ENCODE data around the gene ALAS1. TPM values are rescaled to one million over a fixed set of nuclear protein-coding genes. Genes with fewer than 3 reads are reported as not detected.
A peak's percentile ranks its signal among the peaks of the same experiment; 100 is the strongest.

ALAS1 gene
- total RNA-seq: 45.1 and 48.1 TPM in 2 replicates
- 72.1 and 76.5 TPM in 2 replicates for polyA plus RNA-seq
- polyA plus RNA-seq (2011; cell fraction: cytosol; rRNA removed): 57.5 and 62.2 TPM in 2 replicates
- 43.6 and 45.8 TPM in 2 replicates for polyA plus RNA-seq (2011; cell fraction: nucleus; rRNA removed)
- 54.3 and 54.7 TPM in 2 replicates for polyA plus RNA-seq (2012)
- 55.3 and 58.2 TPM in 2 replicates for polyA minus RNA-seq
- polyA minus RNA-seq (2011; cell fraction: cytosol; rRNA and poly(A)+ RNA removed): 26.8 TPM
- polyA minus RNA-seq (2011; cell fraction: nucleus; rRNA and poly(A)+ RNA removed): 16.0 and 16.4 TPM in 2 replicates
- Bru-seq, nascent RNA: percentile 76 among the genes with signal in this experiment
- BruChase-seq, experiment 1, labeled RNA remaining after a 6-hour chase: percentile 79 among the genes with signal in this experiment
- BruChase-seq, experiment 2, labeled RNA remaining after a 2-hour chase: percentile 81 among the genes with signal in this experiment
- long read RNA-seq, transcript ALAS1-205 (12 exons, 2,356 nt): minor isoform, 10 of 105 reads
- long read RNA-seq, transcript ALAS1-204 (11 exons, 2,125 nt): major isoform, 69 of 105 reads
- long read RNA-seq, partial matches to known transcripts: 12 of 105 reads
- long read RNA-seq, other reads (novel, unspliced or antisense): 11 of 105 reads

DNA sequence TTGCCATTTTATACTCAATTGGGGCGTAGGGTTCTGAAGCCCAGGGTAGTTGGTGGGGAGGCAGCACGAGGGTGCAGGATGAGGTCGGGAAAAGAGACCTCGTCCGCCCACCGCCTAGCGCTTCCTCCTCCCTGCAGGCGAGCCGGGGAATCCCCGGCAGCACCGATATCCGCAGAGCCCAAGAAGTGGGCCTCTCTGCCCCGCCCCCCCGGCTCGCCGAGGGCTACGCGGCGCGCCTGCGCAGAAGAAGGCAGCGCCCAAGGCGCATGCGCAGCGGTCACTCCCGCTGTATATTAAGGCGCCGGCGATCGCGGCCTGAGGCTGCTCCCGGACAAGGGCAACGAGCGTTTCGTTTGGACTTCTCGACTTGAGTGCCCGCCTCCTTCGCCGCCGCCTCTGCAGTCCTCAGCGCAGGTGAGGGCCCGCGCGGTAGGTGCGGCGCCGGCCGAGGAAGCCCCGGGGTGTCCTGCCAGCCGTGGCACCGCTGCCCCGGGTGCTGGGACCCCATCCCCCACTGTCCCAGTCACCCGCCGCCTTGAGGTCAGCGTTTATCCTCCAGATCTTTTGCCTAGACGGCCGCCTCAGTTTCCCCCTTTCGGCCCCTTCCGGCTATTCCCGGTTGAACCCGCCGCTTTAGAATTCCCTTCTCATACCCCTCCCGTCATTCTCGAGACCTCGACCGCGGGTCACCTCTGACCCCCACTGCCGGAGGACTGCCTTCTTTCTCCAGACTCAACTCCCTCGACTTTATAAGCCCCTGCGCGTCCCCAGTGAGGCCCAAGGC, at the start of gene ALAS1:
Gene ALAS1 (plus strand): TSS at position 319 of the 784 bp plus-strand sequence. CDS start 1,082 bp downstream, outside the sequence.
- intact Hi-C loops (cut with micrococcal nuclease): loop anchor here (1.0 to 5.0 kb wide), 3 partner anchors 19 to 196 kb away; partner anchors contain the start of gene POC1A

More for the DNA sequence above, at the start of gene ALAS1:
- Histone ChIP-seq H3K79me2 (ENCODE audit: control insufficient read depth, insufficient read depth, low read length) (peaks cover 15% of the 10 kb centered on the region), H3K9me3 (replicated peaks; ENCODE audit: control insufficient read depth, insufficient read depth, low read length) (no peaks in the 10 kb centered on the region), H3K36me3 (ENCODE audit: control insufficient read depth in 2 of 2, extremely low read depth in 1 of 2, insufficient read depth in 2 of 2, low read length in 2 of 2) (peaks cover 8% of the 10 kb centered on the region in 2 experiments), H3K4me2 (ENCODE audit: insufficient read depth, low read length) (peak within 1 kb of the TSS; percentile 71), H4K20me1 (replicated peaks; ENCODE audit: control insufficient read depth, extremely low read depth, insufficient read depth, low read length) (no peaks in the 10 kb centered on the region), H3K27me3 (ENCODE audit: control insufficient read depth in 2 of 2, insufficient read depth in 2 of 2, low read length in 2 of 2) (no peaks in the 10 kb centered on the region), H3K9me1 (replicated peaks; ENCODE audit: control insufficient read depth, extremely low read depth, insufficient read depth, low read length) (no peaks in the 10 kb centered on the region), H2AFZ (ENCODE audit: low read depth, low read length) (peak within 1 kb of the TSS; percentile 85), H3K9ac (replicated peaks; ENCODE audit: extremely low read depth, insufficient read depth, low read length) (peak within 1 kb of the TSS; percentile 73), H3K4me1 (ENCODE audit: control insufficient read depth, extremely low read depth, insufficient read depth, low read length) (peaks cover 17% of the 10 kb centered on the region), H3K27ac (ENCODE audit: insufficient read depth, low read depth, low read length) (peak within 1 kb of the TSS; percentile 62), H3K4me3 (replicated peaks in 1 of 3; ENCODE audit: insufficient read depth in 1 of 3, low read depth in 1 of 3, low read length in 3 of 3) (peak within 1 kb of the TSS; percentile 89 to 93 (median 91))
- dilution Hi-C loops (cut with MboI; ENCODE audit: extremely low pct_ligation_motif_present, low sequenced_read_pairs): no loop called here
- CTCF ChIA-PET: interaction anchor here (0.8 to 1.6 kb wide), 4 partner anchors 9 to 44 kb away, joined by 3 to 5 read pairs (median 3); partner anchors contain the start of gene POC1A
- POLR2A ChIA-PET: interaction anchor here (0.8 kb wide), 1 partner anchor 43 kb away, joined by 3 read pairs; the partner anchor contains the start of gene POC1A
- peak; percentile 93 for DNase-seq (ENCODE audit: low read depth, low spot score)
- peak; percentile 85 for FAIRE-seq
- no peak for TF ChIP-seq GATA2 (IDR thresholded peaks at IDR 0.05; ENCODE audit: insufficient read depth, insufficient read length, low read depth, low read length)
- TF ChIP-seq EZH2 (IDR thresholded peaks at IDR 0.05; ENCODE audit: borderline replicate concordance, low read depth, low read length, severe bottlenecking): no peak
- TF ChIP-seq POLR2AphosphoS5 (IDR thresholded peaks at IDR 0.05; ENCODE audit: insufficient read depth, low read depth, low read length): peak; percentile 98
- peak in 1 of 2 donors; percentile 26 for TF ChIP-seq CTCF (IDR thresholded peaks at IDR 0.05; ENCODE audit: extremely low read depth in 1 of 2, insufficient read depth in 1 of 2, low read depth in 1 of 2, low read length in 2 of 2)
- no peak for TF ChIP-seq MYC (IDR thresholded peaks at IDR 0.05; ENCODE audit: low read depth, low read length)
- TF ChIP-seq POLR2A (IDR thresholded peaks at IDR 0.05; ENCODE audit: low read depth, low read length): peak; percentile 97
- TSS peak; percentile 43 for BruUV-seq (replicated peaks)
